ENCODE data around the gene MTG1. TPM values are rescaled to one million over a fixed set of nuclear protein-coding genes. Genes with fewer than 3 reads are reported as not detected.
"Not testable (repeated sequence)": the region's sequence is repeated elsewhere in the genome, so short reads cannot be mapped to it uniquely, and the experiment has no call there.

MTG1 gene
- total and polyA plus RNA-seq, 7 donors, result 14.0 to 63.6 (median 27.6) TPM

DNA sequence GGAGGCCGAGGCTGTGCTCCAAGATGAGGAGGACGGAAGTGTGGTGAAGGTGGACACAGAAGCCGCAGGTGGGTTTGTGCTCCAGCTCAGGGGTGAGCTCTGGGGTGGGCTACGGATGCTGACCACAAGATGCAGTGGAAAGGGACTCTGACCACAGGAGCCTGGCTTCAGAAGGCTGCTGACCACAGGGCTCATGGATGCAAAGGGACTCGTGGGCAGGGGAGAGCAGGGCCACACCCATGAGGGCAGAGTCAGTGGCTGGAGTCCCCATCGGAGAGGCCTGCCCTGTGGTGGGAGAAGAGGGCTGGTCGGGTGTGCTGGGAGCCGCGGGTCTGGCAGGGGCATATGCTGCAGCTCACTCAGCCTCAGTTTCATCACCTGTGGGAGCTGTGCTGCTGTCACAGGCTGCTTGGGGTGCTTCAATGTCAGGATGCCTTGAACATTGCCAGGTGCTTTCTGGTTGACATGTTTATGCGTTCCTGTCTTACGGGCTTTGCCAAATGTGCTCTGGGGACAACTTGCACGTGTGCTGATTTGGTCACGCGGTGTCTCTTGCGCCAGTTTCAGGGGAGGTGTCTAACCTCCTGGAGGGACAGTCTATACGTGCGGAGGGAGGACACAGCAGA, 73.4 kb downstream of the MTG1 start:
- no peak for TF ChIP-seq POLR2A (IDR thresholded peaks at IDR 0.05)
- TF ChIP-seq CTCF (IDR thresholded peaks at IDR 0.05), result no peak
- no peak for TF ChIP-seq POLR2AphosphoS5 (IDR thresholded peaks at IDR 0.05)
- TF ChIP-seq EP300 (IDR thresholded peaks at IDR 0.05), result no peak
- H3K4me1 ChIP-seq, result no peaks in the 10 kb centered on the region
- no peak for DNase-seq
- intact Hi-C loops (cut with DNase I), result no loop called here
- peaks cover 0 to 8% (median 0%) of the 10 kb centered on the region in 4 donors for H3K36me3 ChIP-seq
- no peak overlapping the region for H3K27ac ChIP-seq
- WGBS, 2 donors, result 92% methylated on average over 17 of the region's 17 CpGs
- no peaks in the 10 kb centered on the region for H3K9me3 ChIP-seq
- H3K27me3 ChIP-seq, result no peaks in the 10 kb centered on the region
- H3K4me3 ChIP-seq, result no peak overlapping the region

GRCh38 chr10:133469205-133469604, 75.2 kb downstream of the MTG1 start:
- DNase-seq; H3K27ac ChIP-seq; H3K4me1 ChIP-seq; H3K4me3 ChIP-seq; intact Hi-C loops (cut with DNase I); H3K9me3 ChIP-seq; H3K36me3 ChIP-seq; H3K27me3 ChIP-seq: not testable (repeated sequence)
- 80 to 85% methylated on average over 3 of the region's 3 CpGs for WGBS, 2 donors

- WGBS, 2 donors, result 80 to 81% methylated on average over 7 of the region's 7 CpGs
- H3K4me1 ChIP-seq, result no peaks in the 10 kb centered on the region
- no peak for DNase-seq
- H3K36me3 ChIP-seq, result peaks cover 0 to 8% (median 0%) of the 10 kb centered on the region in 4 donors
- no peaks in the 10 kb centered on the region for H3K9me3 ChIP-seq
- TF ChIP-seq POLR2A (IDR thresholded peaks at IDR 0.05), result no peak
- no peak for TF ChIP-seq EP300 (IDR thresholded peaks at IDR 0.05)
- no peak for TF ChIP-seq CTCF (IDR thresholded peaks at IDR 0.05)
- no peak for TF ChIP-seq POLR2AphosphoS5 (IDR thresholded peaks at IDR 0.05)
- H3K27ac ChIP-seq, result no peak overlapping the region
- intact Hi-C loops (cut with DNase I), result no loop called here
- no peaks in the 10 kb centered on the region for H3K27me3 ChIP-seq
- no peak overlapping the region for H3K4me3 ChIP-seq
These were observed 77.5 kb downstream of the MTG1 start for GRCh38 chr10:133471300-133472109.

Small RNAs within 50 kb of the gene (small RNA-seq; reads per million reads assigned to genes)
- 0 reads per million in 3 donors for gene AL360181.4
- gene BANF1P2, result 0 reads per million in 3 donors
- 0 reads per million in 3 donors for gene MIR3944

Other genes starting within 250 kb of the MTG1 start
- gene KNDC1, start 233.9 kb upstream of the MTG1 start, total RNA-seq, result 1 to 10 TPM in 1 of 4 donors, under 1 TPM in 3; 0.16 to 1.9 (median 0.52) TPM
- gene KNDC1, start 233.9 kb upstream of the MTG1 start, polyA plus RNA-seq, result under 1 TPM in 2 of 3 donors, not detected in 1; under 0.01 to 0.15 TPM
- gene UTF1, start 163.9 kb upstream of the MTG1 start, total RNA-seq, result not detected
- gene UTF1, start 163.9 kb upstream of the MTG1 start, polyA plus RNA-seq, result not detected
- 1 to 10 TPM in 2 of 4 donors, under 1 TPM in 2; 0.66 to 1.4 (median 0.95) TPM for gene VENTX, start 156.3 kb upstream of the MTG1 start, total RNA-seq
- under 1 TPM in 1 of 3 donors, not detected in 2; 0.36 TPM for gene VENTX, start 156.3 kb upstream of the MTG1 start, polyA plus RNA-seq
- gene ADAM8, start 117.3 kb upstream of the MTG1 start, total RNA-seq, result 1 to 10 TPM in 1 of 4 donors, under 1 TPM in 3; 0.36 to 7.6 (median 0.74) TPM
- gene ADAM8, start 117.3 kb upstream of the MTG1 start, polyA plus RNA-seq, result 1 to 10 TPM; 1.2 to 8.9 (median 3.5) TPM
- gene TUBGCP2, start 85.3 kb upstream of the MTG1 start, total RNA-seq, result 10 to 100 TPM; 25.8 to 33.5 (median 30.2) TPM
- gene TUBGCP2, start 85.3 kb upstream of the MTG1 start, polyA plus RNA-seq, result 10 to 100 TPM; 13.8 to 51.1 (median 26.6) TPM
- gene ZNF511, start 85.2 kb upstream of the MTG1 start, total RNA-seq, result 10 to 100 TPM; 42.8 to 53.6 (median 45.1) TPM
- 10 to 100 TPM; 34.7 to 55.6 (median 49.9) TPM for gene ZNF511, start 85.2 kb upstream of the MTG1 start, polyA plus RNA-seq
- gene CALY, start 57.3 kb upstream of the MTG1 start, total RNA-seq, result 1 to 10 TPM; 1.3 to 6.8 (median 5.4) TPM
- gene CALY, start 57.3 kb upstream of the MTG1 start, polyA plus RNA-seq, result 1 to 10 TPM in 1 of 3 donors, not detected in 2; 1.4 TPM
- 1 to 10 TPM in 1 of 4 donors, not detected in 3; 2.9 TPM for gene PRAP1, start 46.8 kb upstream of the MTG1 start, total RNA-seq
- gene PRAP1, start 46.8 kb upstream of the MTG1 start, polyA plus RNA-seq, result 100 to 1,000 TPM in 1 of 3 donors, 10 to 100 TPM in 2; 73.4 to 102 (median 88.9) TPM
- gene FUOM, start 36.1 kb upstream of the MTG1 start, total RNA-seq, result 10 to 100 TPM in 2 of 4 donors, 1 to 10 TPM in 2; 8.0 to 25.7 (median 12.8) TPM
- gene FUOM, start 36.1 kb upstream of the MTG1 start, polyA plus RNA-seq, result 10 to 100 TPM; 39.0 to 98.0 (median 48.9) TPM
- 10 to 100 TPM; 58.6 to 87.0 (median 65.6) TPM for gene ECHS1, start 20.8 kb upstream of the MTG1 start, total RNA-seq
- gene ECHS1, start 20.8 kb upstream of the MTG1 start, polyA plus RNA-seq, result 100 to 1,000 TPM; 187 to 360 (median 220) TPM
- 10 to 100 TPM in 3 of 4 donors, 1 to 10 TPM in 1; 6.4 to 11.8 (median 11.0) TPM for gene PAOX, start 14.9 kb upstream of the MTG1 start, total RNA-seq
- gene PAOX, start 14.9 kb upstream of the MTG1 start, polyA plus RNA-seq, result 1 to 10 TPM; 5.4 to 8.7 (median 6.5) TPM
- 1 to 10 TPM in 1 of 4 donors, under 1 TPM in 2, not detected in 1; 0.41 to 1.1 (median 0.71) TPM for gene SPRN, start 30.5 kb downstream of the MTG1 start, total RNA-seq
- gene SPRN, start 30.5 kb downstream of the MTG1 start, polyA plus RNA-seq, result under 1 TPM in 2 of 3 donors, not detected in 1; under 0.01 to 0.28 TPM
- gene SCART1, start 59.8 kb downstream of the MTG1 start, total RNA-seq, result 1 to 10 TPM; 1.3 to 4.7 (median 3.4) TPM
- under 1 TPM in 1 of 3 donors, not detected in 2; 0.99 TPM for gene SCART1, start 59.8 kb downstream of the MTG1 start, polyA plus RNA-seq
- gene CYP2E1, start 133.2 kb downstream of the MTG1 start, total RNA-seq, result 1 to 10 TPM; 1.2 to 7.2 (median 4.5) TPM
- under 1 TPM in 1 of 3 donors, not detected in 2; 0.66 TPM for gene CYP2E1, start 133.2 kb downstream of the MTG1 start, polyA plus RNA-seq
- 1 to 10 TPM in 1 of 4 donors, not detected in 3; 6.1 TPM for gene SYCE1, start 171.4 kb downstream of the MTG1 start, total RNA-seq
- 1 to 10 TPM in 1 of 3 donors, under 1 TPM in 1, not detected in 1; 0.15 to 1.2 TPM for gene SYCE1, start 171.4 kb downstream of the MTG1 start, polyA plus RNA-seq
- not detected for gene FRG2B, start 232.6 kb downstream of the MTG1 start, total RNA-seq
- not detected for gene FRG2B, start 232.6 kb downstream of the MTG1 start, polyA plus RNA-seq

Data from sigmoid colon (tissue), 7 donors.